Adipocyte (in vitro differentiated cells): ENCODE measurements around the gene MIF.
A peak's percentile ranks its signal among the peaks of the same experiment; 100 is the strongest.
"Not testable (repeated sequence)": the region's sequence is repeated elsewhere in the genome, so short reads cannot be mapped to it uniquely, and the experiment has no call there.

Experiments used
- DNase-seq: peaks from one replicate; pipeline ENCODE4 v3.0.0-alpha.2; 2015; ENCODE audit warnings: low read depth
- H3K27me3 ChIP-seq: replicated peaks from 2 replicates; pipeline ENCODE4 v1.7.0; 2013; ENCODE audit warnings: mild to moderate bottlenecking, low read length, moderate library complexity; ENCODE audit not compliant: control insufficient read depth, insufficient read depth
- H3K36me3 ChIP-seq: 2 replicates; pipeline ENCODE4 v1.7.0; 2013; ENCODE audit warnings: low read length, mild to moderate bottlenecking, moderate library complexity; ENCODE audit not compliant: control insufficient read depth, insufficient read depth, severe bottlenecking
- H3K4me1 ChIP-seq: 2 replicates; pipeline ENCODE4 v1.7.0; 2013; ENCODE audit warnings: mild to moderate bottlenecking, low read length, moderate library complexity; ENCODE audit not compliant: control insufficient read depth, insufficient read depth
- H3K4me3 ChIP-seq: 2 replicates; pipeline ENCODE4 v1.7.0; 2013; ENCODE audit warnings: mild to moderate bottlenecking, low read length, moderate library complexity
- H3K9ac ChIP-seq: 2 replicates; pipeline ENCODE4 v1.7.0; 2013; ENCODE audit warnings: mild to moderate bottlenecking, low read length, moderate library complexity
- H3K9me3 ChIP-seq: 2 replicates; pipeline ENCODE4 v1.7.0; 2013; ENCODE audit warnings: mild to moderate bottlenecking, low read length, moderate library complexity; ENCODE audit not compliant: control insufficient read depth

The MIF gene

GRCh38 chr22:23906641-23907040 is 12.5 kb downstream of the MIF start:
- H3K36me3 ChIP-seq, result no peaks in the 10 kb centered on the region
- H3K9ac ChIP-seq, result no peak overlapping the region
- H3K4me3 ChIP-seq, result no peak overlapping the region
- no peaks in the 10 kb centered on the region for H3K27me3 ChIP-seq
- H3K4me1 ChIP-seq, result peaks cover 12% of the 10 kb centered on the region
- no peak for DNase-seq
- no peaks in the 10 kb centered on the region for H3K9me3 ChIP-seq

DNA sequence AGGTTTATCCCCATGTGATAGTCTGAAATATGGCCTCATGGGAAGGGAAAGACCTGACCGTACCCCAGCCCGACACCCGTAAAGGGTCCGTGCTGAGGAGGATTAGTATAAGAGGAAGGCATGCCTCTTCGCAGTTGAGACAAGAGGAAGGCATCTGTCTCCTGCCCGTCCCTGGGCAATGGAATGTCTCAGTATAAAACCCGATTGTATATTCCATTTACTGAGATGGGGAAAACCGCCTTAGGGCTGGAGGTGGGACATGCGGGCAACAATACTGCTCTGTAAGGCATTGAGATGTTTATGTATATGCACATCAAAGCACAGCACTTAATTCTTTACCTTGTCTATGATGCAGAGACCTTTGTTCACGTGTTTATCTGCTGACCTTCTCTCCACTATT is 13.2 kb downstream of the MIF start:
- DNase-seq, H3K9me3 ChIP-seq, H3K9ac ChIP-seq, H3K36me3 ChIP-seq, H3K4me3 ChIP-seq, H3K27me3 ChIP-seq: not testable (repeated sequence)
- peaks cover 12% of the 10 kb centered on the region for H3K4me1 ChIP-seq

GRCh38 chr22:23908587-23909205 is 14.5 kb downstream of the MIF start:
- Histone ChIP-seq H3K9me3 (no peaks in the 10 kb centered on the region), H3K36me3 (no peaks in the 10 kb centered on the region), H3K27me3 (no peaks in the 10 kb centered on the region), H3K4me1 (peaks cover 18% of the 10 kb centered on the region), H3K4me3 (peak overlapping the region; percentile 66), H3K9ac (peak overlapping the region; percentile 24)
- no peak for DNase-seq

DNA sequence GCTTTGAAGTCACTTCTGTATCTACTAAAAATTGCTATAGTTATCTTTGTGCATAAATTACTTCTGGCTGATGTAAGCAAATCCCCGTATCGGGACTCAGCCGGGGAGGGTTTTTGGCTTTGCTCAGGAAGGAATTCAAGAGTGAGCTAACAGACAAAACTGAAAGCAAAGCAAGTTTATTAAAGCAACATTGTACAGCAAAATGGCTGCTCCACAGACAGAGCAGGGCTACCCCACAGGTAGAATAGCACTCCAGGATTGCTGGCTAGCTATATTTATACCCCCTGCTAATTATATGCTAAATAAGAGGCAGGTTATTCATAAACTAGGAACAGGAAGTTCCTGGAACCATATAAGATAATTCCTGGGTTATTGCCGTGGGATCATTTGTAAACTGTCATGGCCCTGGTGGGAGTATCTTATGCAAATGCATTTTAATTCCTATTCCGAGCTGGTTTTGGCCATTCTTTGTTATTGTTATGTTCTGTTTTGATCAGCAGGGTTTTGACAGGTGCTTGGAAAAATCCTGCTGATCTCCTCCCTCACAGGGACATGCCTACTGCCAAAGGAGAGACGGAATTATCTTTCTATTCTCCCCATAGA is 15.2 kb downstream of the MIF start:
- H3K9me3 ChIP-seq, result no peaks in the 10 kb centered on the region
- no peaks in the 10 kb centered on the region for H3K27me3 ChIP-seq
- peak overlapping the region; percentile 24 for H3K9ac ChIP-seq
- H3K4me1 ChIP-seq, result peaks cover 18% of the 10 kb centered on the region
- H3K4me3 ChIP-seq, result peak overlapping the region; percentile 66
- no peaks in the 10 kb centered on the region for H3K36me3 ChIP-seq
- DNase-seq, result no peak

DNA sequence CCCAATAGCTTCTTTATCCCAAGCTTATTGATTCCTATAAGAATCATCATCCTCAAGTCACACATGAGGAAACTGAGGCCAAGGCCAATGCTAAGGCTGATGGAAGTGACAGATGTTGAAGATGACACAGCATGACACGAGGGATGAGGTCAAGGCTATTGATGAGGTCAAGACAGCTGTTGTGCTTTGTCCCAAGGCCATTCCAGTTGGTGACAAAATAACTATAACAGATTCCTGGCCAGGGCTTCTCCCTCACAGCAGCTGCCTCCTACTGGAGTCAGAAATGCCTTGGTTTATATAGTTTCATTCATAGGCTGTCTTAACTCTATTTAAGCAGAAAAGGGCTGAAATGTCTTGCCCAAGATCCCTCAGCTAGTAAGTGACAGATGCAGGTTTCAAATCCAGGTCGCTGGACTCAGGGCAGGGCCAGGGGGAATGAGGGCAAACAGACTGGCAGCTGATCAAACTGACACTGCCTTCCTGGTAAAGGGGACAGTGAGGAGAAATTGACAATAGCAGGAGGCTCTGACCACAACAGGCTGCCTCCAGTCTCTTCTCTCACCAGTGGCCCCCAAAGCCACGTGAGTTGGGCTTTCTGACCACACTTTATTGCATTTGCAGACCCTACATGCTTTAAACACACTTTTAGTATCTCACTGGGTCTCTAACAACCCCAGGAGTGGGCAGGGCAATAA is 16.5 kb downstream of the MIF start:
- H3K4me1 ChIP-seq, result peaks cover 18% of the 10 kb centered on the region
- H3K27me3 ChIP-seq, result no peaks in the 10 kb centered on the region
- H3K36me3 ChIP-seq, result no peaks in the 10 kb centered on the region
- no peaks in the 10 kb centered on the region for H3K9me3 ChIP-seq
- no peak overlapping the region for H3K4me3 ChIP-seq
- no peak for DNase-seq
- H3K9ac ChIP-seq, result no peak overlapping the region

DNA sequence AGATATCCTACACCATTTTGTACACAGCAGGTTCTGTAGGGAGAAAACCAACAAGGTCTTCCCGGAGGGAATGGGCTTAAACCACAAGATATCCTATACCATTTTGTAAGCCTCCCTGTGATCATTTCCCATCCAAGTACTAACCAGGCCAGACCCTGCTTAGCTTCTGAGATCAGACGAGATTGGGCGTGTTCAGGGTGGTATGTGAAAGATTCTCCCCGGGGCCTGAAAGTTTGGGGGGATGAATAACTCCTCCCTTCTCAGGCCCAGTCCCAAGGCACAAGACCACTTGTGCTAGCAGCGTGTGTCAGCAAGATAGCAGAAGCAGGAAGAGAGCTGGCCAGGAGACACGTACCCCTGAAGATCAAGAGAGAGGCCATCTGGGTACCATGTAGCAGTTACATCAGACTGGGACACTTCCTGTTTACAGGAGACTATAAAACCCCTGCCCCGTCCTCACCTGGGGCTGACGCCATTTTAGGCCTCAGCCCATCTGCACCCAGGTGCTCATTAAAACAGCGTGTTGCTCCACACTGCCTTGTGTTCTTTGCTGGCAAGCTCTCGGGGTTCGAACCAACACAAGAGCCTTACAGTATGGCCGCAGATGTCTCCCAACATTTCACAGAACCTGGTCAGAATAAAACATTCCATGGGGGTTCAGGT is 17.3 kb downstream of the MIF start:
- H3K9me3 ChIP-seq, result no peaks in the 10 kb centered on the region
- no peak overlapping the region for H3K4me3 ChIP-seq
- no peaks in the 10 kb centered on the region for H3K36me3 ChIP-seq
- peaks cover 18% of the 10 kb centered on the region for H3K4me1 ChIP-seq
- no peak overlapping the region for H3K9ac ChIP-seq
- no peak for DNase-seq
- no peaks in the 10 kb centered on the region for H3K27me3 ChIP-seq

DNA sequence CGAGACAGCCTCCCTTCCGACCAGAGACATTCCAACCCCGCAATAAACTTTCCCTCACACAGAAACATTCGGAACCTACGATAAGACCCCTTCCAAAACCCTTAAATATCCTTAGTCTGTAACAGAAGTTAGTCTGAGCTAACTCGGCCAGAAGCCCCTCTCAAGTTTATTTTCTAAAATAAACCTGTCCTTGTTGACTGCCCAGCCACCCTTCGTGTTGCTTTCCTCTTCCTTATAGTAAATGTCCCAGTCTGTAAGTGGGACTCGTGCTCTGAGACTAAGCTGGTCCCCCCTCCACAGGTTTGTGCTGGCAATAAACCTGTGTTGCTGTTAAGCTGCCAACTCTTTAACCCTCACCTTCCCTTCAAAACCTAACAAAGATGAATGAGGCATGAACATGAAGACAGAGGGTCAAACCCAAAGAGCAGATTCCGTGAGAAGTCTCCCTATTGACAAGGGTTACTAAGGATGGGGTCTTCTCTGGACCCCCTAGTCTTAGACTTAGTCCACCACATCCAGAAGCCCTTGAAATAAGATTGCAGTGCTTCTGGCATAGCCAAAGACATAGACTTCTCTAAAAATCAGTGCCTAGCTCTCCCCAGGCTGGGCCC is 18.2 kb downstream of the MIF start:
- Histone ChIP-seq H3K4me1 (peaks cover 18% of the 10 kb centered on the region), H3K9ac (no peak overlapping the region), H3K27me3 (no peaks in the 10 kb centered on the region), H3K4me3 (no peak overlapping the region), H3K9me3 (no peaks in the 10 kb centered on the region), H3K36me3 (no peaks in the 10 kb centered on the region)
- DNase-seq, result no peak

DNA sequence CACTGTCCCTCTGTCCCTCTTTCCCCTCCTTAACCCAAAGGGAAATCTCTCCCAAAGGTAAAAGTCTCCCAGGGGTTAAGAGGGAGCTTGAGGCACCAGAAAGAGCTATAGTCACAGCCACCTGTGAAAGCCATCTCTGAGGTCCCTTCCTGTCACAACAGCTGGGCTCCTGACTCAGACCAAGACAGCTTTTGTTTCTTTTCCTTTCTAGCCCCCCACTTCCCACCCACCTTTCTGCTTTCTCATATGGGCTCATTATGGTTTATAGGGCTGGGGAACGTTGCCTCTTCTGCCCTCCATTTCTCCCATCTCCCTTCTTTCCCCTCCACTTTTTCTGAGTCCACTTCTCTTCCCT is 19.1 kb downstream of the MIF start:
- Histone ChIP-seq H3K4me1 (peaks cover 18% of the 10 kb centered on the region), H3K36me3 (no peaks in the 10 kb centered on the region), H3K9me3 (no peaks in the 10 kb centered on the region), H3K9ac (peak overlapping the region; percentile 90), H3K4me3 (peak overlapping the region; percentile 85), H3K27me3 (no peaks in the 10 kb centered on the region)
- DNase-seq, result no peak

GRCh38 chr22:23913661-23914353 is 19.6 kb downstream of the MIF start:
- peak; percentile 100 for DNase-seq
- Histone ChIP-seq H3K27me3 (no peaks in the 10 kb centered on the region), H3K4me1 (peaks cover 16% of the 10 kb centered on the region), H3K9me3 (no peaks in the 10 kb centered on the region), H3K9ac (peak overlapping the region; percentile 90), H3K36me3 (no peaks in the 10 kb centered on the region), H3K4me3 (peak overlapping the region; percentile 85)

DNA sequence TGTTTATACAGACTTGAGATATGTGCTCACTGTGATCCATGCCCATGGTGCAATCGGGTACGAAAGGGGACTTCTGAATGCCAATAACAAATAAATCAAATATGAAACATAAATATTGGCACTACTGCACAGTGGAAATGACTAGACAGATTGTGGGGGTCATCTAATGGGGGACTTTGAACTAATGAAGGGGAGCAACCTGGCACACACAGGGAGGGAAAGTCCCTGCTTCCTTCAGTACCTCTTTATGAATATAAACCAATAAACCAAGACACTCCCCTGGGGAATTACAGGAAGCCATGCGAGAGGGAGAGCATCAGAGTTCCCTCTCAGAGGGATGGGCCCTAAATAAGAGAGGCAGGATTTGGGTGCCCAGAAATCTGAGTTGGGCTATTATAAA is 21.1 kb downstream of the MIF start:
- H3K9ac ChIP-seq, result no peak overlapping the region
- no peak overlapping the region for H3K4me3 ChIP-seq
- no peaks in the 10 kb centered on the region for H3K27me3 ChIP-seq
- H3K36me3 ChIP-seq, result no peaks in the 10 kb centered on the region
- no peaks in the 10 kb centered on the region for H3K9me3 ChIP-seq
- peaks cover 12% of the 10 kb centered on the region for H3K4me1 ChIP-seq
- DNase-seq, result no peak

- not testable (repeated sequence) for H3K4me1 ChIP-seq, H3K36me3 ChIP-seq, DNase-seq, H3K9me3 ChIP-seq, H3K9ac ChIP-seq, H3K27me3 ChIP-seq, H3K4me3 ChIP-seq
Observed at GRCh38 chr22:23920267-23920611, 26.1 kb downstream of the MIF start.
